Body of pancreas (tissue), 4 donors: ENCODE results near the gene CNTF.

ENCODE experiments used
- CTCF ChIP-seq, 7 experiments: fragments of 450-650 bp in 4 of 7; fragments of 200-600 bp in 3 of 7; sonication (generic) in 3 of 7; IDR thresholded peaks; one replicate each; pipeline ENCODE4 v1.5.1; 2016 to 2019; ENCODE audit warnings: antibody characterized with exemption in 7 of 7
- POLR2A ChIP-seq, 3 donors: fragments of 450-650 bp; IDR thresholded peaks; one replicate each; pipeline ENCODE4 v1.6.1; 2016; ENCODE audit warnings: antibody characterized with exemption in 3 of 3, mild to moderate bottlenecking in 2 of 3

GRCh38 chr11:58574881-58575280 is 47.6 kb upstream of the CNTF start:
- TF ChIP-seq CTCF (IDR thresholded peaks at IDR 0.05) (no peak), POLR2A (IDR thresholded peaks at IDR 0.05) (no peak)
